DMS 273 (cell line): ENCODE results near the gene UNC13B.
"Not testable (repeated sequence)": the region's sequence is repeated elsewhere in the genome, so short reads cannot be mapped to it uniquely, and the experiment has no call there.

Experiments
- DNase-seq: peaks from one replicate; lab custom pipeline; 2025; ENCODE audit not compliant: unreplicated experiment; lab: John Stamatoyannopoulos, UW

UNC13B gene

DNA sequence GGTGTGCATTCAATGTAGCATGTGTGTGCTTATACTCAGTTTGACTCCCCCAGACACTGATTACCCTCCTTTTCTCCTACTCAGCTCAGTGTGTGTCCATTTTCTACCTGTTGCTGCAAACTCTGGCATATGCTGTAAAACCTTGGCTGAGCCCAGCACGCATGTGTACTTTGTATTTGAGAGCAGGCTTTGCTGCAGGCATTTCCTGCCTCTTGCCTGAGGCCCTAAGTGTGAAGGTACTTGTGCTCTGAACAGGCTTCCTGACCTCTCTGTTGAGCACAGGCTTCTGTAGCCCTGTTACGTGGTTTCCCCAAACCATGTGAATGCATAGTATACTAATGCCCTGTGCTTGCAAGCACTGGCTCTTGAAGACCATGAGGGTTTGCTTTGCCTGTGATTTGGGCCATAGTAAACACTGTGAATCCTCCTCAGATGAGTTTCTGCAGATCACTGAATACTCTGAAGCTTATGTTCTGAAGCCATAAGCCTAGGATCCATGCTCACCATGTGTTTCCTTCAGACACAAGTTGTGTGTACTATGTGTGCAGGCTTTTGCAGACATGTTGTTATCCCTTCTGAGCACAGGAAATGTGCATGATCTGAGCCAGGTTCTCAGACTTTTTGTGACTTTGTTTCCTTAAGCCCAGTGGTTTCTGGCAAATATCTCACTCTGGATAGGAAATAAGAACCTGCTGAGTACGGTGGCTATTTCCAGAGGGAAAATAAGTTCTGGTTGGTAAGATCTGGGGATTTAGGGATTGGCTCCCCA lies 203.2 kb downstream of the UNC13B start:
- DNase-seq, result no peak

DNA sequence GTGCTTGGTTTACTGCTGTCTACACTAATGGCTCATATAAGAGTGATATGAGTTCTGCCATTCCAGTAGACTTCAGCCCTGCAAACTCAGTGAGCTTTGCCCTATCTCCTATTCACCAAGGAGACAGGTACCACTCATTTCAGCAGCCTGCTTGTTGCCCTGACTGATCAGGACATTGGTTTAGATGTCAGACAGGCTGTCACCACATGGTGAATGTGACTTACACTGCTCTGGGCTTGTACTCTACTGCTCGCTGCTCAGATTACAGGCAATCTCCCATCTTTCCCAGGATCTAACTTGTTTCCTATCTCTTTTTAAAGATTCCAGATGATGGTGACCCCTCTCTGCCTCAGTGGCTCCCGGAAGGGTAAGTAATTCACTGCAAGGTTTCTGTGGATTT lies 204.8 kb downstream of the UNC13B start:
- no peak for DNase-seq

DNA sequence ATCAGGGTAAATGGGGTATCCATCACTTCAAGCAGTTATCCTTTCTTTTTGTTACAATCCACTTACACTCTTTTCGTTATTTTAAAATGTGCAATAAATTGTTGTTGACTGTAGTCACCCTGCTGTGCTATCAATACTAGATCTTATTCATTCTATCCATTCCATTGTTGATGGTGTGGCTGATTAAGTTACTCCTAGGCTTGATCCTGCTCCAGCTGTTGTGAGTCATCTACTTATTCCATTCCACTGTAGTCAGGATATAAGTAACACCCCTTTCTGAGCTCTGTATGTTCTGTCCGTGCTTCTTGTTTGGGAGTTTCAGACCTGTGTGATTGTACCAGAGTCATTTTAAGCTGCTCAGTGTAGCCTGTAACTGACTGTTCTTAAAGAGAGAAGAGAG lies 205.6 kb downstream of the UNC13B start:
- no peak for DNase-seq

DNA sequence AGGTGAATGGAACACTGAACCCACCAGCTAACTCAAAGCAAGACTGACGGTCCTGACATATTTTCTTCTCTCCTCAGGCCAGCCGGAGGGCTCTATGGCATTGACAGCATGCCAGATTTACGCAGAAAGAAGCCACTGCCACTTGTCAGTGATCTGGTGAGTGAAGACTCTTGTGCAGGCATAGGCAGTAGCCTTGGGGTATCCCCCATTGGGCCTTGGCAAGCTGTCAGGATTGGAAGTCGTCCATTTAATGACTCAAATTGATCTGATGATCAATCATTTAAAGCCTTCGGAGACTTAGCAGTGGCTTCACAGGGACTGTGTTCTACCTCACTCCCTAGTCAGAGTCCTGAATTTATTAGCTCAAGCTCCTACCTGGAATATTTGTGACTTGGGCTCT lies 208.4 kb downstream of the UNC13B start:
- no peak for DNase-seq

DNA sequence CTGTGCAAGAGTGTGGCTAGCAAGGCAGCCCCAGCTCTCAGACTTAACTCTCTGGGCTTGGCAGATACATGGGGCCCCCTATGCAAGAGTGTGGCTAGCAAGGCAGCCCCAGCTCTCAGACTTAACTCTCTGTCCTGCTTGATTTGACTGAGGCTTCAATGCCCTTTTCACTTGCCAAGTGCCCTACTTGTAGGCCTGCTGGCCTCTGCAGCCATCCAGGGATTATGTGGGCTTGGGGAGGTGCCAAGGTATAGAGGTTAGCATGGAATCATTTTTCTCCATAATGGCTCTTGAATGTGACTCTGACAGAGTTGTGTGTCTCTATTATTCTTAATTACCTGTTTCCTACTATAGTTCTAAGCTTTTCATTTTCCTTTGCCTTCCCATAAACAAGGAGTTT lies 212.6 kb downstream of the UNC13B start:
- no peak for DNase-seq

DNA sequence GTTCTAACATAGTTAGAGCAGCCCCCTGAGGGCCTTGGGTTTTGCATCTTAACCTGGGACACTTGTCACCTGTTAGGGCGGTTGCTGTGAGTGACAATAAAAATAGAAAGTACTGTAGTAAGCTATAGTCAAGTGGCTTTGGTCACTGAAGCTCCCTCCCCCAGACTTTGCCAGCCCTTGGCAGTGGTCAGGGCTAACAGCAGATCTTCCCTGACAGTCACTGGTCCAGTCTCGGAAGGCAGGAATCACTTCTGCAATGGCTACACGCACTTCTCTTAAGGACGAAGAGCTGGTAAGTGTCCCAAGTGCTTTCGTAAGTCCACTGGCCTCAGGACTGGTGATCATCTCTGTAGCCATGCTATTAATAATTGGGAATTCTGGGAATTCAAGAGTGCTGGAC lies 213.1 kb downstream of the UNC13B start:
- DNase-seq, result no peak

DNA sequence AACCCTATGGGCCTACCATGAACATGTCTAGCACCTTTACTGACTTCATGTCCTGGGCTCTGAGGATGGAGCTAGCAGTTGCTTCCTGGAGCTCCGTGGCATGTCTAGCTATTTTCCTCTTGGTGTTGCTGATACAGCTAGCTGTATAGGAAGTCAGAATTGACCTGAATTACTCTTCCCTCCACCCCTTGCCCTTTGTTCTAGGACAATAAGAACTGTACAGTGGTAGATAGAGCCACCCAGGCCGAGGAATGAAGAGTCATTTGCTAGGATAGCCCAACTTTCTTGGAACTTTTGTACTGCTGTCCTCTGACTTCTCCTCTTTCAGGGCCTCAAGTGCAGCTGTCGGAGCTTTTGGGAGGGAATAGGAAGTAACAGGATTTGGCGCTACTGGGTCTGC lies 218.2 kb downstream of the UNC13B start:
- DNase-seq, result no peak

DNA sequence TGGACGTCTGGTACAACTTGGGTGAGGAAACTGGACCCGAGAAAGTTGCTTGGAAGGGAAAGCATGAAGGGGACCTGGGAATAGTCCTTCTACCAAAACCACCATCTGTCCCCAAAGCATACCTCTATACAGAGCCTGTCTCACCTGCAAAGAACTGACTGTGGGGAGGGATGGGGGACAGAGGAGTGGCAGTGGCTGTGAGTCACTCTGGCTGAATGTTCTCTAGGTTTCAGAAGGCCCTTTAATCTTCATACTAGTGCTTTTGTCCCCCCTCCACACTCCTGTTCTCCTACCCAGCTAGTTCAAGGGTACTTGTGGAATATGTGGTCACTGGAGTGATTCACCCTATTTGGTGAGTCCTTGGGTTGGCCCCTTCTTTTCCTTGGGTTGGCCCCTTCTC lies 218.8 kb downstream of the UNC13B start:
- DNase-seq, result no peak

DNA sequence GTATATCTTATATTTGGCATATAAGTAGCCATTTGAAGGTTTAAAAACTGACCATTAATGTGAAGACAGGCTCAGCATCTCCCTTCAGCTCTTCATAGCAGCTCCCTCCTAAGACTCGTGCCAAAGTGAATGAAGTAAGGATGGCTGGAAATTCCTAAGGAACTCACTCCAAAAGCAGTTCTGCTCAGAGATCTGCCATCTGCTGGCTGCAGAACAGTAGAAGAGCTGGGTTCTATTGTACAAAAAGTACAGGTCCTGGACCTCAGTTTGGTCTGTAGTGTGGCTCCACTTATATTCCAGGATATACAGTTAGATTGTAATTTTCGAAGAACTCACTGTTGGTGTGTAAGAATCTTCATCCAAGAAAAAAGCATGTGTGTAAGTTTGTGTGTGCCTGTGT lies 223.2 kb downstream of the UNC13B start:
- no peak for DNase-seq

DNA sequence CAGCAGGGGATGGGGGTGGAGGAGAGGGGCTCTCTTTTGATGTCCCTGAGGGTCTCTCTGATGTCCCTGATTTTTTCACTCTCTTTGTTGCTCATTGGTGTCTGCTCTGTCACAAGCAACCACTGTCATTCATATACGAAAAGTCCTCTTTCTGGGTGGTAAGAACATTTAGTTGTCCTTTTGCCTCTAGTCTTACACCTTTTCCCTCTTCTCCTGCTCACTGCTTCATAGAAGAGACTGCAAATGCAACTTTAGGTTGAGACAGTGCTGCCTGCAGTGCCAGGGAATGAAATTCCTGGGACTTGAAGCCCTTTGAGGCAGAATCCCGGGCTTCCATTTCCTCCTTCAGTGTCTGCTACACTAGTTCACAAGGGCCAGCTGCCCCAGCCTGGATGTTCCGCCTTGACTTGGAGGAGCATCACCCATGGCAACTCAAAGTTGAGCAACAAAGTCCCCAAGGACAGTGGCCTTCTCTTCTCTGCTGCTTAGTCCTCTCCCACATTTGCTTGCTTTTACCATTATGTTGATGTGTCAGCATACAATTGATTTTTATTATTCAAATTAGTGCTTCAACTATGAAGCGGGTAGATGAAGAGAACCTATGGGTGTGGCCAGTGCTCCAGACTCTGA lies 233.4 kb downstream of the UNC13B start:
- DNase-seq, result no peak

DNA sequence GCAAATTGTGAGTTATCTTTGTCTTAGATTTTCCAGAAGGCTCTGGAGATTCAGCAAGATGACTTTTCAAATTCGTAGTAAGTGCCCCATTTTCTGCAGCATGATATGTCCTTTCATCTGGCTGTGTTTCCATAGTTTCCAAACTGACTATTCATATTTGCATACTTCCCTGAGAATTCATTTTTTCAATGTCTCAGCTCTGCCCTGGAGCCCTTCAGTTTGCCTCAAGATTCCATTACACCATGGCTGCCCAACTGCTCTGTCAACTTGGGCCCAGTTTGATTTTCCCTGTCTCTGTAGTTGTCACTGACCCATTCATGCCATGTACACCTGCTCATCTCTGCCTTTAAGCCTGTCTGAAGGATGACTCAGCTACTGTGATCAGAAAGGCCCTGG lies 233.9 kb downstream of the UNC13B start:
- DNase-seq, result no peak

DNA sequence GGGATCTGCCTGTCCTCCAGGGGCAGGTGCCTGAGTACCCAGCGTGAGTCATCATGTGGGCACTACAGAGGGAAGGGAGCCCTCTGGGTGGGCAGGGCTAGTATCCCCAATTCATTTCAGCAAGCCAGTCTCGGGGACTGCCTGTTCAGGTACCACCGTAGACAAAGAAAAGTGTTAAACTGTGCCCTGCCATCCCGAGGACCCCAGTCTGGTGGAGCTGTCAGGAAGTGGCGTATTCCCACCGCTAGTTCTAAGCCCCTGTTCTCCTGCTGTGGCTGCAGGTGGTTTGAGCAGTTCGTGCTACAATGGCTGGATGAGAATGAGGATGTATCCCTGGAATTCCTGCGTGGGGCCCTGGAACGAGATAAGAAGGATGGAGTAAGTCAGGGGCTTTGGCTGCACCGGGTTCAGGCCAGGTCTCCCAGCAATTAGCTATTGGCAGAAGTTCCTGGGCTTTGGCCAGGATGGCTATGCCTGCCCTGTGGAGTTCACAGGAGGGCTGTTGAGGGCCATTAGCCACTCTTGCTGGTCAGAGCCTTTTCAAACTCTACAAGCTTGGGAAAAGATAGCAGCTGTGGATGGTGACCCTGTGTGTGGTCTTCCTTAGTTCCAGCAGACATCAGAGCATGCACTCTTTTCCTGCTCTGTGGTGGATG lies 234.9 kb downstream of the UNC13B start:
- DNase-seq, result no peak

DNA sequence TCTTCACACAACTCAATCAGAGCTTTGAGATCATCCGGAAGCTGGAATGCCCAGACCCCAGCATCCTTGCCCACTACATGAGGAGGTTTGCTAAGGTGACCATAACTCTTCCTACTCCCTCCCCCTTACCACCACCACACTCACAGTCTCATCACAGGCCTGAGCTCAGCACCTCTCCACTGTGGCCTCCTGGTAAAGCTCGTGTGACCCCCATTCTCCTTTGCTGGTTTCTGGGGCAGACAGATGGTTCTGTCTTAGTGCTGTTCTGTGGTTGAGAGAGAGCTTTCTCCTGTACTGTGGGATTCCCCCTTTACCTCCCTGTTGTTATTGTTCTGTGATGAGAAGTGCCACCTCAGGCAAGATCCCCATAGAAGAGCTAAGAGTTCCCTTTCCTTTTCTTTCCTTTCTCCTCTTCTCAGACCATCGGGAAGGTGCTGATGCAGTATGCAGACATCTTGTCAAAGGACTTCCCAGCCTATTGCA lies 235.4 kb downstream of the UNC13B start:
- no peak for DNase-seq

DNA sequence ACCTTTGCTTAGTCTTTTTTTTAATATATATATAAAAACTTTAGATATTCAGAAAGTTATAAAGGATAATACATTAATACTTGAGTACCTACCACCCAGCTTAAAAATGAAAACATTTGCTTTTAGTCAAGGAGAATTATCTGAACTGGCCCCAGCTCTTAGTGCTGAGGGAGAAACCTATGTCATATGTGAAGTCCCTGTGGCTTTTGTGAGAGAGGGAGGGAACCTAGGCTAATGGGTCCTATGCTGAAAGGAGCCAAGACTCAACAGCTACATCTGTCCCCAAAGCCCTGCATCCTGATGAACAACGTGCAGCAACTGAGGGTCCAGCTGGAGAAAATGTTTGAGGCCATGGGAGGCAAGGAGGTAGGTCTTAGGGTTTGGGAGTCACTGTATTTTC lies 236.1 kb downstream of the UNC13B start:
- DNase-seq, result no peak

DNA sequence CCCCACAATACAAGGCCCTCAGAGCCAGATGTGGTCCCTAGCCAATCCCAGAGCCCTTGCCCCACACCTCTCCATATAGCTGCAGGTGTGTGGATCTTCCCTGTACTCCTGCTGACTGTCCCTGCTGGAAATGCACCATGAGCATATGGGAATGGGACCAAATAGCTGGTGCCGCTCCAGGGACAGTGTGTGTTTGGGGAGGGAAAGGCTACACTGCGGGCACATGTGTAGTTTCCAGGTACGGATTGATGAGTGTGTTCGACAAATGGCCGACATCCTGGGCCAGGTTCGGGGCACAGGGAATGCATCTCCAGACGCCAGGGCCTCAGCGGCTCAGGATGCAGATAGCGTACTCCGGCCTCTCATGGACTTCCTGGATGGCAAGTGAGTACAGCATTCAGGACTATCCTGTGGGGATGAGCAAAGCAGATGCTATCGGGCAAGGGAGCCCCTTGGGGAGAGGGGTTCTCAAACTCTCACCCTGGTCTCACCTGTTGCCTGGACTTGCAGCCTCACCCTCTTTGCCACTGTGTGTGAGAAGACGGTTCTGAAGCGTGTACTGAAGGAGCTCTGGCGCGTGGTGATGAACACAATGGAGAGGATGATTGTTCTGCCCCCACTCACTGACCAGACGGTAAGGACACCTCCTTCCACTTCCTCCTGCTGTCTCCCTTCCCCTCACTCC lies 237.0 kb downstream of the UNC13B start:
- no peak for DNase-seq

DNA sequence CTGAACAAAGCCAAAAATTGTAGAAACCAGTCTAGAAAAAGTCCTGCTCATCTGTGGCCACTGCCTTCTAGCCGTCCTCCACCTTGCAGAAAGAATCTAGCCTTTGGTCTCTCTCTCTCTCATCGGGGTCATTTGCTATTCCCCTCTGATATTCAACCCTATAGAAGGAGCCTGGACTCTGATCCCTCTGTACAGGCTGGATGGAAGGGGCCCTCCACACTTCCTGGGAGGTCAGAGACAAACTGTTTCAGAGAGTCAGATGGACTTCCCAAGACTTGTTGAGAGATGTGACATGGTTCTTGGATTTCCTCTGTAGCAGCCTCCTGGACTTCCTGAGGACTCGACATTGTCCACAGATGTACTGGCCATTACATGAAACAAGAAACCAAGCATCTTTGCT lies 243.1 kb downstream of the UNC13B start:
- no peak for DNase-seq

DNA sequence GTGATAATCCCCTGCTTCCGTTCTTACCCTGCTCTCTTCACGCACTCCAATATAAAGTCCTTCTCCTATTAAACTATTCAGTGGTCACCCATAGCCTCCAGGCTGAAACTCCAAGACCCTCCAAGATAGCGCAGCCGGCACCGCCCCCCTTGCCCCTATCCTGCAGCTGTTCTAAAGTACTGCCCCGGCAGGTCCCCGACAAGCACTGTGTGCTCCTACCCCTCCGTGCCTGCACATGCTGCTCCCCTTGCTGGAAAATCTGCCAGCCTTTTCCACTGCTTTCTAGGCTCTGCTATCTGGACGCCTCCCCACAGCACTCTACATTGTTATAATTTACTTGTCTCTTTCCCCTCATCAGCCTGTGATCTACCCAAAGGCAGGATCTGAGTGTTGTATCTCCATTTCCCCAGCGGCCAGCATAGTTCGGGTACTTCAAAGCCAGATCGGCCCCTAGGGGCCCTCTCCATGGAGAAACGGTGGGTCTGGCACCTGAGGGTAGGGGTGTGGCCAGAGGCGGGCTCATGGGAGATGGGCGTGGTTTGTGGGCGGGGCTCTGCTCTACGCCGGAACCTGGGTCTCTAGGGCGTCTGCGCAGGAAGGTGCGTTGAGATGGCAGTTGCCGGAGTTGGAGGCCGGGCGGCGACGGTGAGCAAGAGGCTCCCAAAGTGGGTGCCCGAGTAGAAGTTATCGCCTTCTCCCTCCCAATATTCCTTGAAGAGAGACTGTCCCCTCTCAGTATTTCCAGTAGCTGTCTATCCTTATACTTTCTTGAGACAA lies 244.6 kb downstream of the UNC13B start:
- DNase-seq, result no peak

DNA sequence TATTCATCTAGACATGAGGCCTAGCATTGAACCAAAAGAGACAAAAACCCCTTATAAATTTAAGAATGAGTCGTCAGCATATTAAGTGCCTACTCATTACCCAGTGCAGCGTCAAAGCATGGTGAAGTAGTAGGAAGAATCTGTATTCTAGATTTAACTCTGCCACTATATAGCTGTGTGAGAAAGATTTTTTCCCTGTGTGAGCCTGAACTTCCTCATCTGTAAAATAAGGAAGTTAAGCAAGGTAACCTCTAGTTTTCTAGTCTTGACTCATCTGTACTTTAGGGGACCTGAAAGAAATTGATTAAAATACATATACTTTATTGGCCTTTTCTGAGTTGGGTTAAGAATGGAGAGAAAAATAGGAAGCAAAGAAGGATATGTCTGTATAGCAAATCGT lies 246.0 kb downstream of the UNC13B start:
- DNase-seq, result no peak

DNA sequence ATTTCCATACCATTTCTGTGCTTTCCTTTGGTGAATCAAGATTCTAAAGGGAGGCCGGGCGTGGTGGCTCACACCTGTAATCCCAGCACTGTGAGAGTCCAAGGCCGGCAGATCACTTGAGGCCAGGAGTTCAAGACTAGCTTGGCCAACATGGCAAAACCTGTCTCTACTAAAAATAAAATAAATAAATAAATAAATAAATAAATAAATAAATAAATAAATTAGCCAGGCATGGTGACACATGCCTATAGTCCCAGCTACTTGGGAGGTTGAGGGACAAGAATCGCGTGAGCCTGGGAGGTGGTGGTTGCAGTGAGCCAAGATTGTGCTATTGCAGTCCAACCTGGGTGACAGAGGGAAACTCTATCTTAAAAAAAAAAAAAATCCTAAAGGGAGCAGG lies 247.6 kb downstream of the UNC13B start:
- not testable (repeated sequence) for DNase-seq

DNA sequence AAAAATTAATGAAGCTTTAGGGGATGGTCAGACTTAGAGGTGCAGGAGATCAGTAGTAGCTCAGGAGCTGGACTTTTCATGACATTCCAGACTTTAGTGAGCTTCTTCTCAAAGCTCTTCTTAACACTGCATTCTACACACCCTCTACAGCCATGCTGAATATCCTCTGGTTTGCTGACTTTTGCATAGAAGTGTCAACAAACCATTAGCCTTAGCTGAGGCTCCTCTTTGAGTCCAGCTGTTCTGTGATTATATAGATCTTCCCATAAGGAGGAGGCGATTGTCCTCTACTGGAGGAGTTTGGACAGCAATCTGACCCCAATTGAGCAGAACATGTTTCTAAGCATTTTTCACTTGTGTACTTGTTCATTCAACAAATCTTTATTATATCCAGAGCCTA lies 253.1 kb downstream of the UNC13B start:
- no peak for DNase-seq
